ENCODE measurements around the gene SH2D6. TPM values are rescaled to one million over a fixed set of nuclear protein-coding genes. Genes with fewer than 3 reads are reported as not detected.

SH2D6 gene
- total and polyA plus RNA-seq, 2 of the 8 experiments (the other 6 are each of a cell fraction or from before 2014, with no cell fraction given) = 0.42 TPM; not detected in 1

DNA sequence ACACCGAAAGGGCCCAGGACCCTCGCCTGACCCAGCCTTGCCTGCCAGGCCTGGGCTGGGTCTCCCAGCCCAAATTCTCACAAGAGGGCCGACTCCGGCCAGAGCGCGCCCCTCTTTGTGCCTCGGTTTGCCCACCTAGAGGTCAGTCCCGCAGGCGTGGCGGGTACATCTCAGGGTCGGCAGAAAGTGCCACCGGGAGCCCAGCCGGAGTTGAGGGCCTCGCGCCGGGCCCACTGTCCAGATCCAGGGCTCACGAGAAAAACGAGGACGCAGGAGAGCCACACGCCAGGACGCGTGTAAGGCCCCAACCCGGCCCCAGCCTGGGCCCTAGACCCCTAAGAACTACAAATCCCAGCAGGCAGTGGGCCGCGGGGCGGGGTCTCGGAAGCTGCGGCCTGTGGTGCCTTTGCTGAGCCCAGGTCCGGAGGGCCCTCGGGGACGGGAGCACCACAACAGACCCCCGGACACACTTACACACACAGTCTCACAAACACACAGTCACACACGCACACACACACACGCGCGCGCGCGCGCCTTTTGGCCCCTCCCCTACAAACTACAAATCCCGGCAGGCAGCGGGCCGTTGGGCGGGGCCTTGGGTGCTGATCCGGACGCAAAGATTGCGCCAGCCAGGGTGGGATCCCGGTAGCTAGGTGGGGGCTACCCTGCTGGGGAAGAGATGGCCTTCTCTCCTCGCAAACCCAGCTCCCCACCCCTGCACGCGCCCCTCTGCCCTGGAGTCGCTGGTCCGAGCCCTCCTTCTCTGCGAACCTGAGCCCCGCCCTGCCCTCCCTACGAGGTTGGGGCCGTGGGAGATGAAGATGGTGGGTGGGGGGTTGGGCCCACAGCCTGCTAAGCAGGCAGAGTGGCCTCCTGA is at the start of gene SH2D6 (continued):
- TF ChIP-seq, protein P1, sequence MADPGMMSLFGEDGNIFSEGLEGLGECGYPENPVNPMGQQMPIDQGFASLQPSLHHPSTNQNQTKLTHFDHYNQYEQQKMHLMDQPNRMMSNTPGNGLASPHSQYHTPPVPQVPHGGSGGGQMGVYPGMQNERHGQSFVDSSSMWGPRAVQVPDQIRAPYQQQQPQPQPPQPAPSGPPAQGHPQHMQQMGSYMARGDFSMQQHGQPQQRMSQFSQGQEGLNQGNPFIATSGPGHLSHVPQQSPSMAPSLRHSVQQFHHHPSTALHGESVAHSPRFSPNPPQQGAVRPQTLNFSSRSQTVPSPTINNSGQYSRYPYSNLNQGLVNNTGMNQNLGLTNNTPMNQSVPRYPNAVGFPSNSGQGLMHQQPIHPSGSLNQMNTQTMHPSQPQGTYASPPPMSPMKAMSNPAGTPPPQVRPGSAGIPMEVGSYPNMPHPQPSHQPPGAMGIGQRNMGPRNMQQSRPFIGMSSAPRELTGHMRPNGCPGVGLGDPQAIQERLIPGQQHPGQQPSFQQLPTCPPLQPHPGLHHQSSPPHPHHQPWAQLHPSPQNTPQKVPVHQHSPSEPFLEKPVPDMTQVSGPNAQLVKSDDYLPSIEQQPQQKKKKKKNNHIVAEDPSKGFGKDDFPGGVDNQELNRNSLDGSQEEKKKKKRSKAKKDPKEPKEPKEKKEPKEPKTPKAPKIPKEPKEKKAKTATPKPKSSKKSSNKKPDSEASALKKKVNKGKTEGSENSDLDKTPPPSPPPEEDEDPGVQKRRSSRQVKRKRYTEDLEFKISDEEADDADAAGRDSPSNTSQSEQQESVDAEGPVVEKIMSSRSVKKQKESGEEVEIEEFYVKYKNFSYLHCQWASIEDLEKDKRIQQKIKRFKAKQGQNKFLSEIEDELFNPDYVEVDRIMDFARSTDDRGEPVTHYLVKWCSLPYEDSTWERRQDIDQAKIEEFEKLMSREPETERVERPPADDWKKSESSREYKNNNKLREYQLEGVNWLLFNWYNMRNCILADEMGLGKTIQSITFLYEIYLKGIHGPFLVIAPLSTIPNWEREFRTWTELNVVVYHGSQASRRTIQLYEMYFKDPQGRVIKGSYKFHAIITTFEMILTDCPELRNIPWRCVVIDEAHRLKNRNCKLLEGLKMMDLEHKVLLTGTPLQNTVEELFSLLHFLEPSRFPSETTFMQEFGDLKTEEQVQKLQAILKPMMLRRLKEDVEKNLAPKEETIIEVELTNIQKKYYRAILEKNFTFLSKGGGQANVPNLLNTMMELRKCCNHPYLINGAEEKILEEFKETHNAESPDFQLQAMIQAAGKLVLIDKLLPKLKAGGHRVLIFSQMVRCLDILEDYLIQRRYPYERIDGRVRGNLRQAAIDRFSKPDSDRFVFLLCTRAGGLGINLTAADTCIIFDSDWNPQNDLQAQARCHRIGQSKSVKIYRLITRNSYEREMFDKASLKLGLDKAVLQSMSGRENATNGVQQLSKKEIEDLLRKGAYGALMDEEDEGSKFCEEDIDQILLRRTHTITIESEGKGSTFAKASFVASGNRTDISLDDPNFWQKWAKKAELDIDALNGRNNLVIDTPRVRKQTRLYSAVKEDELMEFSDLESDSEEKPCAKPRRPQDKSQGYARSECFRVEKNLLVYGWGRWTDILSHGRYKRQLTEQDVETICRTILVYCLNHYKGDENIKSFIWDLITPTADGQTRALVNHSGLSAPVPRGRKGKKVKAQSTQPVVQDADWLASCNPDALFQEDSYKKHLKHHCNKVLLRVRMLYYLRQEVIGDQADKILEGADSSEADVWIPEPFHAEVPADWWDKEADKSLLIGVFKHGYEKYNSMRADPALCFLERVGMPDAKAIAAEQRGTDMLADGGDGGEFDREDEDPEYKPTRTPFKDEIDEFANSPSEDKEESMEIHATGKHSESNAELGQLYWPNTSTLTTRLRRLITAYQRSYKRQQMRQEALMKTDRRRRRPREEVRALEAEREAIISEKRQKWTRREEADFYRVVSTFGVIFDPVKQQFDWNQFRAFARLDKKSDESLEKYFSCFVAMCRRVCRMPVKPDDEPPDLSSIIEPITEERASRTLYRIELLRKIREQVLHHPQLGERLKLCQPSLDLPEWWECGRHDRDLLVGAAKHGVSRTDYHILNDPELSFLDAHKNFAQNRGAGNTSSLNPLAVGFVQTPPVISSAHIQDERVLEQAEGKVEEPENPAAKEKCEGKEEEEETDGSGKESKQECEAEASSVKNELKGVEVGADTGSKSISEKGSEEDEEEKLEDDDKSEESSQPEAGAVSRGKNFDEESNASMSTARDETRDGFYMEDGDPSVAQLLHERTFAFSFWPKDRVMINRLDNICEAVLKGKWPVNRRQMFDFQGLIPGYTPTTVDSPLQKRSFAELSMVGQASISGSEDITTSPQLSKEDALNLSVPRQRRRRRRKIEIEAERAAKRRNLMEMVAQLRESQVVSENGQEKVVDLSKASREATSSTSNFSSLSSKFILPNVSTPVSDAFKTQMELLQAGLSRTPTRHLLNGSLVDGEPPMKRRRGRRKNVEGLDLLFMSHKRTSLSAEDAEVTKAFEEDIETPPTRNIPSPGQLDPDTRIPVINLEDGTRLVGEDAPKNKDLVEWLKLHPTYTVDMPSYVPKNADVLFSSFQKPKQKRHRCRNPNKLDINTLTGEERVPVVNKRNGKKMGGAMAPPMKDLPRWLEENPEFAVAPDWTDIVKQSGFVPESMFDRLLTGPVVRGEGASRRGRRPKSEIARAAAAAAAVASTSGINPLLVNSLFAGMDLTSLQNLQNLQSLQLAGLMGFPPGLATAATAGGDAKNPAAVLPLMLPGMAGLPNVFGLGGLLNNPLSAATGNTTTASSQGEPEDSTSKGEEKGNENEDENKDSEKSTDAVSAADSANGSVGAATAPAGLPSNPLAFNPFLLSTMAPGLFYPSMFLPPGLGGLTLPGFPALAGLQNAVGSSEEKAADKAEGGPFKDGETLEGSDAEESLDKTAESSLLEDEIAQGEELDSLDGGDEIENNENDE (IDR thresholded peaks at IDR 0.05; ENCODE audit: insufficient replicate concordance, low read length) = no peak
- TF ChIP-seq JUN (IDR thresholded peaks at IDR 0.05; ENCODE audit: low read depth, low read length) (no peak), TBP (IDR thresholded peaks at IDR 0.05; ENCODE audit: low read depth, low read length) (peak; percentile 33), SUZ12 (IDR thresholded peaks at IDR 0.05; ENCODE audit: low read length) (no peak), EGR1 (IDR thresholded peaks at IDR 0.05; ENCODE audit: borderline replicate concordance, low read depth, low read length) (no peak), RFX5 (IDR thresholded peaks at IDR 0.05; ENCODE audit: borderline replicate concordance, low read depth, low read length) (no peak), MAFK (IDR thresholded peaks at IDR 0.05; ENCODE audit: low read depth, low read length) (no peak), RXRA (IDR thresholded peaks at IDR 0.05; ENCODE audit: insufficient read depth, low read depth, low read length) (no peak)
- TF ChIP-seq, protein P2, sequence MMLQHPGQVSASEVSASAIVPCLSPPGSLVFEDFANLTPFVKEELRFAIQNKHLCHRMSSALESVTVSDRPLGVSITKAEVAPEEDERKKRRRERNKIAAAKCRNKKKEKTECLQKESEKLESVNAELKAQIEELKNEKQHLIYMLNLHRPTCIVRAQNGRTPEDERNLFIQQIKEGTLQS (IDR thresholded peaks at IDR 0.05; ENCODE audit: insufficient read depth, low read depth, low read length) = no peak

Data from H1 (cell line).